K562 (cell line): ENCODE measurements around the gene GRXCR1. TPM values are rescaled to one million over a fixed set of nuclear protein-coding genes. Genes with fewer than 3 reads are reported as not detected.

Experiments used
- ATAC-seq: fragments of 200-7000 bp; cut with Tn5 transposase; 3 replicates; pipeline ENCODE4 v1.9.1; 2020; ENCODE audit warnings: moderate library complexity
- BruUV-seq: library from RNA; stranded (reverse); fragments of 400-500 nt; replicated peaks from 2 replicates; lab custom pipeline; 2021; lab: Mats Ljungman, UMichigan
- CTCF ChIA-PET: fragments of 300-600 bp; formaldehyde crosslinking; extraction: SDS; loops from one replicate; lab custom pipeline; 2021; ENCODE audit warnings: low intra/inter-chr PET ratio; lab: Yijun Ruan, JAX
- POLR2A ChIA-PET: fragments of 300-600, 350-650 bp; sonication (Branson Sonifier 250); formaldehyde crosslinking; extraction: SDS; loops from one replicate; lab custom pipeline; 2021; ENCODE audit warnings: antibody characterized with exemption, inconsistent platforms; lab: Yijun Ruan, JAX
- DNase-seq, 4 experiments: peaks; one replicate each; pipeline versions ENCODE4 v3.0.0 to v3.0.0-alpha.2; 2011 to 2018; ENCODE audit warnings: low spot score in 3 of 4, mixed read lengths in 3 of 4; ENCODE audit errors: extremely low read depth in 1 of 4
- FAIRE-seq: peaks from 2 replicates; lab custom pipeline; 2011; peaks lifted over from hg19 to GRCh38; lab: Jason Lieb, UNC
- H2AFZ ChIP-seq: 2 replicates; pipeline ENCODE4 v1.6.0; 2011; ENCODE audit warnings: low read depth, low read length, control low read depth, inconsistent platforms
- H3K27ac ChIP-seq: fragments of 200-600 bp; 3 replicates; pipeline ENCODE4 v1.8.0; 2011; ENCODE audit warnings: low read depth, mild to moderate bottlenecking, control low read depth, inconsistent platforms, low read length, moderate library complexity, mixed read lengths; ENCODE audit errors: extremely low read depth
- H3K27me3 ChIP-seq, 2 experiments: fragments of 300-600 bp in 1 of 2; 2 replicates in 1 of 2; 3 replicates in 1 of 2; pipeline versions ENCODE4 v1.6.0 to v1.8.0; 2011; ENCODE audit warnings: inconsistent platforms in 2 of 2, low read length in 2 of 2, mild to moderate bottlenecking in 1 of 2, mixed read lengths in 1 of 2, moderate library complexity in 1 of 2; ENCODE audit not compliant: control insufficient read depth in 2 of 2, insufficient read depth in 2 of 2
- H3K36me3 ChIP-seq: fragments of 300-600 bp; 3 replicates; pipeline ENCODE4 v1.8.0; 2011; ENCODE audit warnings: mild to moderate bottlenecking, low read length, inconsistent platforms; ENCODE audit not compliant: control insufficient read depth, insufficient read depth
- H3K4me1 ChIP-seq, 2 experiments: fragments of 200-600 bp in 1 of 2; replicated peaks in 1 of 2; 2 replicates in 1 of 2; 3 replicates in 1 of 2; pipeline versions ENCODE4 v1.5.1 to v1.8.0; 2011; ENCODE audit warnings: inconsistent platforms in 2 of 2, low read length in 2 of 2, mild to moderate bottlenecking in 1 of 2, mixed read lengths in 1 of 2, moderate library complexity in 1 of 2; ENCODE audit not compliant: control insufficient read depth in 2 of 2, insufficient read depth in 2 of 2
- H3K4me2 ChIP-seq: 2 replicates; pipeline ENCODE4 v1.6.1; 2011; ENCODE audit warnings: low read length, control low read depth, inconsistent platforms, mixed read lengths; ENCODE audit not compliant: insufficient read depth
- H3K4me3 ChIP-seq: fragments of 200-600 bp; sonication (generic), shearing (Covaris generic); 2 replicates; pipeline ENCODE4 v1.5.1; 2016; ENCODE audit warnings: control low read depth, inconsistent platforms
- H3K79me2 ChIP-seq: fragments of 200-600 bp; 3 replicates; pipeline ENCODE4 v1.8.0; 2011; ENCODE audit warnings: low read length, inconsistent platforms; ENCODE audit not compliant: control insufficient read depth, insufficient read depth
- H3K9ac ChIP-seq, 2 experiments: 2 replicates each; pipeline versions ENCODE4 v1.6.0 to v1.6.1; 2011; ENCODE audit warnings: low read depth in 2 of 2, low read length in 2 of 2, control low read depth in 1 of 2, inconsistent platforms in 1 of 2, mild to moderate bottlenecking in 1 of 2, mixed read lengths in 1 of 2; ENCODE audit not compliant: insufficient read depth in 1 of 2
- H3K9me1 ChIP-seq: one replicate; pipeline ENCODE4 v1.6.0; 2011; ENCODE audit warnings: inconsistent platforms, mild to moderate bottlenecking, low read length, moderate library complexity; ENCODE audit not compliant: control insufficient read depth, insufficient read depth
- H3K9me3 ChIP-seq: replicated peaks from 2 replicates; pipeline ENCODE4 v1.5.1; 2011; ENCODE audit warnings: low read depth, low read length, inconsistent platforms; ENCODE audit not compliant: control insufficient read depth, insufficient read depth
- H4K20me1 ChIP-seq: replicated peaks from 2 replicates; pipeline ENCODE4 v1.6.1; 2011; ENCODE audit warnings: low read length, inconsistent platforms, mixed read lengths; ENCODE audit not compliant: control insufficient read depth, insufficient read depth
- CREB1 ChIP-seq, 2 experiments: sonication (generic) in 1 of 2; formaldehyde crosslinking in 1 of 2; IDR thresholded peaks; 2 replicates each; pipeline versions ENCODE4 v1.6.1 to v1.8.0; 2012 to 2022; ENCODE audit warnings: inconsistent platforms in 1 of 2, mild to moderate bottlenecking in 1 of 2, missing genetic modification reagents in 1 of 2, moderate library complexity in 1 of 2
- MXI1 ChIP-seq: IDR thresholded peaks from 2 replicates; pipeline ENCODE4 v1.6.1; 2011; ENCODE audit warnings: low read depth, mild to moderate bottlenecking, improper control_type of control experiment, low read length
- NFXL1 ChIP-seq: fragments of 450-650 bp; formaldehyde crosslinking; IDR thresholded peaks from 2 replicates; pipeline ENCODE4 v1.4.0; 2021; ENCODE audit warnings: mild to moderate bottlenecking
- XRCC3 ChIP-seq: fragments of 450-650 bp; IDR thresholded peaks from 2 replicates; pipeline ENCODE4 v1.6.1; 2017; ENCODE audit warnings: mild to moderate bottlenecking, moderate library complexity
- WGBS: fragments of 100-300 bp; shearing (Covaris generic); methylation state at CpG from one replicate; pipeline ENCODE4 v1.1.6; 2016; ENCODE audit warnings: low coverage, mixed read lengths; ENCODE audit not compliant: insufficient coverage; ENCODE audit errors: missing lambda C conversion rate; 5-methylcytosine and 5-hydroxymethylcytosine counted together
- in situ Hi-C: fragments of 300-500 bp; cut with MboI; formaldehyde crosslinking; loops from 4 replicates; pipeline ENCODE4 v1.15.0; 2018; ENCODE audit warnings: inconsistent platforms, mixed read lengths
- intact Hi-C: fragments of 100-400 bp; cut with micrococcal nuclease; formaldehyde crosslinking; loops from 2 replicates; pipeline ENCODE4 v1.14.2; 2022
- polyA plus RNA-seq, 8 experiments: library from polyadenylated mRNA; depleted of rRNA in 4 of 8; stranded (reverse) in 5 of 8; unstranded in 3 of 8; fragments of >200 nt; fragmentation: Nextera tagmentation in 2 of 8; fragmentation: Illumina TruSeq in 1 of 8; extraction: Ambion mirVana in 2 of 8; extraction: Trizol in 1 of 8; gene quantifications; 2 replicates each; pipeline versions ENCODE4 v1.2.1 to v1.2.3, GENCODE V29; 2011 to 2014; ENCODE audit warnings: inconsistent platforms in 1 of 8, missing spikeins in 1 of 8
- total RNA-seq, 7 experiments: library from RNA; depleted of rRNA in 6 of 7; stranded (reverse); fragments of >200 nt in 6 of 7; fragmentation: Illumina TruSeq in 2 of 7; extraction: Trizol in 2 of 7; gene quantifications; 2 replicates each; pipeline versions ENCODE4 v1.2.1 to v1.2.3, GENCODE V29; 2011 to 2021; ENCODE audit warnings: low replicate concordance in 1 of 7
- TF ChIP-seq, protein P1 (sequence below): IDR thresholded peaks from 3 replicates; pipeline ENCODE4 v1.6.1; 2011; ENCODE audit warnings: borderline replicate concordance, mild to moderate bottlenecking, moderate library complexity; ENCODE audit not compliant: insufficient read length; ENCODE audit errors: extremely low read depth

Gene GRXCR1
- total and polyA plus RNA-seq, 9 of the 15 experiments (the other 6 are each of a cell fraction or from before 2014, with no cell fraction given) = not detected

GRCh38 chr4:42871261-42871660 is 21.3 kb upstream of the GRXCR1 start:
- Histone ChIP-seq H3K27ac (no peak overlapping the region), H3K4me1 (no peaks in the 10 kb centered on the region), H3K27me3 (no peaks in the 10 kb centered on the region), H4K20me1 (no peaks in the 10 kb centered on the region), H3K36me3 (no peaks in the 10 kb centered on the region), H2AFZ (no peak overlapping the region), H3K9ac (no peak overlapping the region), H3K9me1 (no peaks in the 10 kb centered on the region), H3K4me2 (no peak overlapping the region), H3K9me3 (no peaks in the 10 kb centered on the region), H3K4me3 (no peak overlapping the region), H3K79me2 (no peaks in the 10 kb centered on the region)
- WGBS = 2% methylated on average over 5 of the region's 5 CpGs
- no peak for DNase-seq
- no peak for FAIRE-seq
- in situ Hi-C loops = loop anchor here (10.0 kb wide), 1 partner anchor 306 kb away; no protein-coding TSS in a partner anchor
- TF ChIP-seq CREB1 (IDR thresholded peaks at IDR 0.05) = no peak
- TF ChIP-seq CREB1 (CRISPR knock-in tag; IDR thresholded peaks at IDR 0.05) = no peak
- TF ChIP-seq NFXL1 = no peak
- TF ChIP-seq XRCC3 = no peak
- TF ChIP-seq, protein P1, sequence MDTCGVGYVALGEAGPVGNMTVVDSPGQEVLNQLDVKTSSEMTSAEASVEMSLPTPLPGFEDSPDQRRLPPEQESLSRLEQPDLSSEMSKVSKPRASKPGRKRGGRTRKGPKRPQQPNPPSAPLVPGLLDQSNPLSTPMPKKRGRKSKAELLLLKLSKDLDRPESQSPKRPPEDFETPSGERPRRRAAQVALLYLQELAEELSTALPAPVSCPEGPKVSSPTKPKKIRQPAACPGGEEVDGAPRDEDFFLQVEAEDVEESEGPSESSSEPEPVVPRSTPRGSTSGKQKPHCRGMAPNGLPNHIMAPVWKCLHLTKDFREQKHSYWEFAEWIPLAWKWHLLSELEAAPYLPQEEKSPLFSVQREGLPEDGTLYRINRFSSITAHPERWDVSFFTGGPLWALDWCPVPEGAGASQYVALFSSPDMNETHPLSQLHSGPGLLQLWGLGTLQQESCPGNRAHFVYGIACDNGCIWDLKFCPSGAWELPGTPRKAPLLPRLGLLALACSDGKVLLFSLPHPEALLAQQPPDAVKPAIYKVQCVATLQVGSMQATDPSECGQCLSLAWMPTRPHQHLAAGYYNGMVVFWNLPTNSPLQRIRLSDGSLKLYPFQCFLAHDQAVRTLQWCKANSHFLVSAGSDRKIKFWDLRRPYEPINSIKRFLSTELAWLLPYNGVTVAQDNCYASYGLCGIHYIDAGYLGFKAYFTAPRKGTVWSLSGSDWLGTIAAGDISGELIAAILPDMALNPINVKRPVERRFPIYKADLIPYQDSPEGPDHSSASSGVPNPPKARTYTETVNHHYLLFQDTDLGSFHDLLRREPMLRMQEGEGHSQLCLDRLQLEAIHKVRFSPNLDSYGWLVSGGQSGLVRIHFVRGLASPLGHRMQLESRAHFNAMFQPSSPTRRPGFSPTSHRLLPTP = no peak
- TF ChIP-seq MXI1 = no peak
- ChIA-PET CTCF (no interaction called here), POLR2A (no interaction called here)
- ATAC-seq = no peak
- no TSS peak for BruUV-seq
- intact Hi-C loops = no loop called here
